Mucosa of stomach (tissue), 1 donor: ENCODE measurements around the gene BABAM2.
"Not testable (repeated sequence)": the region's sequence is repeated elsewhere in the genome, so short reads cannot be mapped to it uniquely, and the experiment has no call there.

Experiments used
- H3K27me3 ChIP-seq: one replicate; pipeline ENCODE4 v1.7.0; 2013; ENCODE audit warnings: mild to moderate bottlenecking, low read length; ENCODE audit not compliant: control insufficient read depth, insufficient read depth
- H3K36me3 ChIP-seq: one replicate; pipeline ENCODE4 v1.7.0; 2013; ENCODE audit warnings: low read length; ENCODE audit not compliant: control insufficient read depth, insufficient read depth
- H3K4me1 ChIP-seq: one replicate; pipeline ENCODE4 v1.7.0; 2013; ENCODE audit warnings: mild to moderate bottlenecking, low read length; ENCODE audit not compliant: control insufficient read depth, insufficient read depth
- H3K4me3 ChIP-seq: one replicate; pipeline ENCODE4 v1.7.0; 2013; ENCODE audit warnings: low read length
- H3K9ac ChIP-seq: one replicate; pipeline ENCODE4 v1.7.0; 2013; ENCODE audit warnings: mild to moderate bottlenecking, low read length, moderate library complexity
- H3K9me3 ChIP-seq: one replicate; pipeline ENCODE4 v1.7.0; 2013; ENCODE audit warnings: mild to moderate bottlenecking, low read length, moderate library complexity; ENCODE audit not compliant: control insufficient read depth
- donor health status: Pancreatic carcinoma.

The BABAM2 gene

DNA sequence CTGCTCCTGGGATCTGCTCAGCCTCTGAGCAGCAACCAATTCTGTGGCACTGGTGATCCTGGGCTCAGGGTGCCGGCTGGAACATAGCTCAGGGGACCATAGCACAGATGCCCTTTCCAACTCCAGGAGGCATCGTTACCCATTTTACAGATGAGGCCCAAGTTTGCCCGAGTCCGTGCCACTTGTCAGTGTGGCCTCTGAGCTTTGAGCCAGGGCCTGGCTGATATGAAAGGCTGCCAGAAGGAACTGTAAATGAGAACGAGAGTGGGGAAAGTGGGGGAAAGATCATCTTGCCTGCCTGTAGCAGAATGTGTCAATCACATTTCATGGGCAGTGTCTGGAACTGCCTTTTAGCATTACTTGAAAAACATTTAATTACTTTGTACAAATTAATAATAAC lies 478.8 kb downstream of the BABAM2 start:
- Histone ChIP-seq H3K9ac (no peak overlapping the region), H3K36me3 (no peaks in the 10 kb centered on the region), H3K9me3 (no peaks in the 10 kb centered on the region), H3K4me3 (no peak overlapping the region), H3K27me3 (no peaks in the 10 kb centered on the region), H3K4me1 (peaks cover 77% of the 10 kb centered on the region)

DNA sequence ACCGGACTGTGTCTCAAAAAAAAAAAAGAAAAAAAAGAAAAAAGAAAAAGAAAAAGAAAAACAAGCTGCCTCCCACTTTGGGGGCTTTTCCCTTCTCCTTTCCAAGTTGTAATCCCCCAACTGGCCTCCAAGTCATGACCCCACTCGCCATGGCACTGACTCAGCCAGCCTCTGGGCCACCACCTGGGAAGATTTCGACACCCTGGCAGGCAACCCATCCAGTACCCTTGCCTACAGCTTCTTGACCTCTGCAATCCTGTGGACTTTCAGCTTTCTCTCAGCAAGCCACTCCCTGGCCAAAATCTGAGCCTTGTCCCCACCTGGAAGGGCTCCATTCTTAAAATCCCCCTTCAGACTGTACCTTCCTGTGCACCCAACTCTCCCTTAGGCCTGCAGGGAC lies 479.8 kb downstream of the BABAM2 start:
- Histone ChIP-seq H3K4me3 (no peak overlapping the region), H3K9ac (no peak overlapping the region), H3K36me3 (no peaks in the 10 kb centered on the region), H3K9me3 (no peaks in the 10 kb centered on the region), H3K4me1 (peaks cover 77% of the 10 kb centered on the region), H3K27me3 (no peaks in the 10 kb centered on the region)

DNA sequence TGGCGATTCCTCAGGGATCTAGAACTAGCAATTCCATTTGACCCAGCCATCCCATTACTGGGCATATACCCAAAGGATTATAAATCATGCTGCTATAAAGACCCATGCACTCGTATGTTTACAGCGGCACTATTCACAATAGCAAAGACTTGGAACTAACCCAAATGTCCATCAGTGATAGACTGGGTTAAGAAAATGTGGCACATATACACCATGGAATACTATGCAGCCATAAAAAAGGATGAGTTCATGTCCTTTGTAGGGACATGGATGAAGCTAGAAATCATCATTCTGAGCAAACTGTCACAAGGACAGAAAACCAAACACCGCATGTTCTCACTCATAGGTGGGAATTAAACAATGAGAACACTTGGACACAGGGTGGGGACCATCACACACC lies 481.2 kb downstream of the BABAM2 start:
- H3K4me1 ChIP-seq = peaks cover 77% of the 10 kb centered on the region

GRCh38 chr2:28373854-28374253 lies 483.3 kb downstream of the BABAM2 start:
- Histone ChIP-seq H3K9me3 (no peaks in the 10 kb centered on the region), H3K27me3 (no peaks in the 10 kb centered on the region), H3K4me1 (peaks cover 77% of the 10 kb centered on the region)

More for the DNA sequence above, 481.2 kb downstream of the BABAM2 start:
- not testable (repeated sequence) for H3K9ac ChIP-seq, H3K27me3 ChIP-seq, H3K4me3 ChIP-seq, H3K36me3 ChIP-seq, H3K9me3 ChIP-seq

DNA sequence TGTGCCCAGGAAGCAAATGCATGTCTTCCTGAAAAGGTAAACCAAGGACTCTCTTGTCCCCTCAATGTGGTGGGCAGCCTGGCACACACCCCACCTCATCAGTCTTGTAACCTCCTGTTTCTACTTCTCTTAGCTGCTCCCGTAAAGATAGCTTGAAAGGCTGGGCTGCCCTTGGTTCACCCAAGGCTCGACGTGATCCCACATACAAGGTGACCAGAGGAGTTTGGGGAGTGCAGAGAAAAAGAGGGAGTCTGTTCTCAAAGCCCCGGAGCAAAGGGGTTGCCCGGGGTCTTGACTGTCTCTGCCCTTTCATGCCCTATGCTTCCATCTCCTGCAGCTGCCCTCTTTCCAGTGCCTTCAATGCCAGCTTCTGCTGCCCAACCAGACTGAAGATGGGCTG lies 483.8 kb downstream of the BABAM2 start:
- H3K9me3 ChIP-seq = no peaks in the 10 kb centered on the region
- H3K4me3 ChIP-seq = no peak overlapping the region
- H3K27me3 ChIP-seq = no peaks in the 10 kb centered on the region
- no peak overlapping the region for H3K9ac ChIP-seq
- H3K4me1 ChIP-seq = peaks cover 77% of the 10 kb centered on the region
- no peaks in the 10 kb centered on the region for H3K36me3 ChIP-seq

More at GRCh38 chr2:28373854-28374253, 483.3 kb downstream of the BABAM2 start:
- H3K36me3 ChIP-seq = no peaks in the 10 kb centered on the region
- H3K4me3 ChIP-seq = no peak overlapping the region
- no peak overlapping the region for H3K9ac ChIP-seq

GRCh38 chr2:28375236-28375635 lies 484.7 kb downstream of the BABAM2 start:
- Histone ChIP-seq H3K9ac (no peak overlapping the region), H3K4me3 (no peak overlapping the region), H3K9me3 (no peaks in the 10 kb centered on the region), H3K4me1 (peaks cover 78% of the 10 kb centered on the region), H3K36me3 (no peaks in the 10 kb centered on the region), H3K27me3 (no peaks in the 10 kb centered on the region)

GRCh38 chr2:28375742-28376631 lies 485.5 kb downstream of the BABAM2 start:
- H3K4me3 ChIP-seq = no peak overlapping the region
- peaks cover 78% of the 10 kb centered on the region for H3K4me1 ChIP-seq
- no peaks in the 10 kb centered on the region for H3K36me3 ChIP-seq
- no peaks in the 10 kb centered on the region for H3K9me3 ChIP-seq
- H3K9ac ChIP-seq = no peak overlapping the region
- H3K27me3 ChIP-seq = no peaks in the 10 kb centered on the region

DNA sequence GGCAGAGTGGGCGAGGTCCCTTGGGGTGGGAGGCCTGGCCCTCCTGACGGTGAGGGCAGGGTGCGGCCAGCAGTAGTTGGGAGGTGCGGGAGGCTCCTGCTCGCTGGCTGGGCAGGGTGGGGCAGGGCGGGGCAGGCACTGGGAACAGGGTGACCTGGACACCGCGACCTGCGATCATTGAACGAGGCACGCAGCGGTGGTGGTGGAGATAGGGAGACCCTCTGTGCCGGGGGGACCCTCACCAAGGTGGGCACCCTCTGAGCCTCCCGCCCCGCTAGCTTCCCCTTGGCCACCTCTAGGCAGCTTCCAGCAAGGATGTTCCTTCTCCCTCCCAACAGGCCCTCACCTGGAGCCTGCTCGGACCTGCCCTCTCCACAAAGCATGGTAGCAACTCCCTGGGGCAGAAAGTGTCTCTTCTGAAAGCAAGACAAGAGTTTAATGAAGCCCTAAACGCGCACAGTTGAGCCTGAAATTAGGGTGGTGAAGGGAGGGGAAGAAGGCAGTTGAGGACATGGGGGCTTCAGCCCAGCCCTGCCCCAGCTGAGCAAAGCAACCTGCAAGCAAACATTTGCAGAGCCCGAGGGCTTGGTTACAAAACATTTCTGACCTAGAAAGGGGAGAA lies 486.8 kb downstream of the BABAM2 start:
- H3K27me3 ChIP-seq = no peaks in the 10 kb centered on the region
- H3K4me1 ChIP-seq = peaks cover 91% of the 10 kb centered on the region
- H3K9ac ChIP-seq = peak overlapping the region; percentile 76
- H3K4me3 ChIP-seq = no peak overlapping the region
- H3K9me3 ChIP-seq = no peaks in the 10 kb centered on the region
- no peaks in the 10 kb centered on the region for H3K36me3 ChIP-seq

- Histone ChIP-seq H3K4me1 (peaks cover 100% of the 10 kb centered on the region), H3K9me3 (no peaks in the 10 kb centered on the region), H3K4me3 (peak overlapping the region; percentile 18), H3K9ac (peak overlapping the region; percentile 76), H3K36me3 (no peaks in the 10 kb centered on the region), H3K27me3 (no peaks in the 10 kb centered on the region)
These were observed 487.6 kb downstream of the BABAM2 start for GRCh38 chr2:28377984-28378678.

DNA sequence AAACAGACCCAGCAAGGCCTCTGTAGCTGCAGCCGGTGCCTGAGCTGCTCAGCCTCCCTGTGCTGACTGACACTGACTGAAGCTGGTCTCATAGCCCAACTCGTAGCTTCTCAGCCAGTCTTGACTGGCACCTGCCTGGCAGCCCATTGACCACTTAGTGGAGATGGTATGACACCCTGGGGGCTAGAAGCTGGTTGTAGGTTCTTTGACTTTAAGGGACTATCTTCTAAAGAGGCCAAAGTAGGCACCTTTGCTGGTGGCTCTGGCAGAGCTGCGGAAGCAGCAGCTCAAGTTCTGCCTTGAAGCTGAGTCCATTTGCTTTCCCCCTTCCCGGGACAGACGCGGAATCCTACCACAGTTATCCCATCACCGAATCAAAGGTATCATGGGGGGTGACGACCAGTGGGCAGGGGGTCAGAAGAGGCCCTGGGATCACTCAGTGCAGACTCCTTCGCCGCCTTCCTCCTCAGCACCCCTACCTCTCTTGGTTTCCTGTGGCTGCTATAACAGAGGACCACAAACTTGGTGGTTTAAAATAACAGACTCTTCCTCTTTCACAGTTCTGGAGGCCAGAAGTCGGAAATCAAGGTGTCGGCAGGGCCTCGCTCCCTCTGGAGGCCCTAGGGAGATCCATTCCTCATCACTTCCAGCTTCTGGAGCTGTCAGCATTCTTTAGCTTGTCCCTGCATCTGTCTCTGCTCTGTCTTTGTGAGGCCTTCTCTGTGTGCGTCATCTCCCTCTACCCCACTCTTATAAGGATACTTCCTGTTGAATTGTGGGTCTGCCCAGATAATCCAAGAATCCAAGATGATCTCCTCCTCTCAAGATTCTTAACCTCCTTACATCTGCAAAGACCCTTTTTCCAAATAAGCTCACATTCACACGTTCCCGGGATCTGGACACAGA lies 488.4 kb downstream of the BABAM2 start:
- Histone ChIP-seq H3K27me3 (no peaks in the 10 kb centered on the region), H3K4me3 (peak overlapping the region; percentile 18), H3K9ac (peak overlapping the region; percentile 76), H3K36me3 (no peaks in the 10 kb centered on the region), H3K9me3 (no peaks in the 10 kb centered on the region), H3K4me1 (peaks cover 96% of the 10 kb centered on the region)

GRCh38 chr2:28380219-28380618 lies 489.7 kb downstream of the BABAM2 start:
- peaks cover 83% of the 10 kb centered on the region for H3K4me1 ChIP-seq

More at GRCh38 chr2:28380219-28380618, 489.7 kb downstream of the BABAM2 start:
- Histone ChIP-seq H3K9ac (peak overlapping the region; percentile 60), H3K36me3 (no peaks in the 10 kb centered on the region), H3K9me3 (no peaks in the 10 kb centered on the region), H3K4me3 (no peak overlapping the region), H3K27me3 (no peaks in the 10 kb centered on the region)
